Activated CD8-positive, alpha-beta memory T cell treated with anti-CD3 and anti-CD28 coated beads, Interleukin-2, amount 10 ng/mL, durations not matched to agents 7 days and 5 days (primary cell): ENCODE data around the gene CDHR4. TPM values are rescaled to one million over a fixed set of nuclear protein-coding genes. Genes with fewer than 3 reads are reported as not detected.
A peak's percentile ranks its signal among the peaks of the same experiment; 100 is the strongest.
"Not testable (repeated sequence)": the region's sequence is repeated elsewhere in the genome, so short reads cannot be mapped to it uniquely, and the experiment has no call there.

Experiments used
- ATAC-seq: fragments of 150-1000 bp; cut with Tn5 transposase; one replicate; pipeline ENCODE4 v1.10.0; 2021; ENCODE audit warnings: moderate library complexity
- CTCF ChIA-PET: fragments of 350-600 bp; sonication (Branson Sonifier 250); formaldehyde crosslinking; loops from one replicate; lab custom pipeline; 2021; ENCODE audit warnings: antibody characterized with exemption; lab: Charles Lee
- DNase-seq: peaks from one replicate; pipeline ENCODE4 v3.0.0-alpha.2; 2020
- H3K27ac Mint-ChIP-seq: one replicate; pipeline ENCODE4 v1.8.0; 2021; ENCODE audit warnings: mild to moderate bottlenecking, mixed read lengths
- H3K27me3 Mint-ChIP-seq: one replicate; pipeline ENCODE4 v1.8.0; 2021; ENCODE audit warnings: mixed read lengths
- H3K36me3 Mint-ChIP-seq: one replicate; pipeline ENCODE4 v1.8.0; 2021; ENCODE audit warnings: mild to moderate bottlenecking, mixed read lengths
- H3K4me1 Mint-ChIP-seq: one replicate; pipeline ENCODE4 v1.8.0; 2021; ENCODE audit warnings: mixed read lengths
- H3K4me3 Mint-ChIP-seq: one replicate; pipeline ENCODE4 v1.8.0; 2021; ENCODE audit warnings: mild to moderate bottlenecking, moderate library complexity, mixed read lengths
- H3K9me3 Mint-ChIP-seq: one replicate; pipeline ENCODE4 v1.8.0; 2022; ENCODE audit warnings: low read depth, mixed read lengths
- total RNA-seq, 2 experiments: library from RNA; stranded (reverse); gene quantifications; one replicate each; pipeline ENCODE4 v1.2.3, GENCODE V29; 2021

Gene CDHR4
- total RNA-seq, 2 experiments from 2014 or later = 0.16 TPM; not detected in 1

DNA sequence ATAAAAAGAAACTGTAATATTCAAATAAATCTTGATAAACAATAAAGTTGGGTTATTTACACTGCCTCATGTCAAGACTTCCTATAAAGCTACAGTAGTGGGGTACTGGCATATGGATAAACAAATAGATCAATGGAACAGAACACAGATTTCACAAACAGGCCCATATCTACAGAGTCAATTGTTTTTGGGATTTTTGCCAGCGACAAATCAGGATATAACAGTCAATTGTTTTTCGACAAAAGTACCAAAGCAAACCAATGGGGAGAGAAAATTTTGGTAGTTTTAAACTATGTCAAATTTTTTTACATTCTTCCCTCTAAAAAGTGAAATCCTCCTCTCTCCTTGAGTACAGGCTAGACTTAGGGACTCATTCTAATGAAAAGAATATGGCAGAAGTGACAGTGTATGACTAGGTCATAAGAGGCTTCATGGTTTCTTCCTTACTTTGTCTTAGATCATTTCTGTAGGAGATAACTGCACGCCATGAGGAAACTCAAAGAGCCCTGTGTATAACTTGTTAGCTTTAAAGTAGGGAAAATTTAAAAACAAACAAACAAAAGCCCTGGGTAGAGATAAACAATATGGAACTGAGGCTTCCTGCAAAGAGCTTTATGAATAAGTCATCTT, 30.3 kb downstream of the CDHR4 start:
- Mint-ChIP-seq H3K27me3 (no peaks in the 10 kb centered on the region), H3K4me1 (peaks cover 10% of the 10 kb centered on the region), H3K36me3 (peaks cover 14% of the 10 kb centered on the region), H3K9me3 (no peaks in the 10 kb centered on the region), H3K4me3 (no peak overlapping the region), H3K27ac (no peak overlapping the region)
- CTCF ChIA-PET = interaction anchor here (1.5 to 1.6 kb wide), 2 partner anchors 33 to 51 kb away, joined by 4 to 5 read pairs; no protein-coding TSS in a partner anchor
- no peak for ATAC-seq
- no peak for DNase-seq

DNA sequence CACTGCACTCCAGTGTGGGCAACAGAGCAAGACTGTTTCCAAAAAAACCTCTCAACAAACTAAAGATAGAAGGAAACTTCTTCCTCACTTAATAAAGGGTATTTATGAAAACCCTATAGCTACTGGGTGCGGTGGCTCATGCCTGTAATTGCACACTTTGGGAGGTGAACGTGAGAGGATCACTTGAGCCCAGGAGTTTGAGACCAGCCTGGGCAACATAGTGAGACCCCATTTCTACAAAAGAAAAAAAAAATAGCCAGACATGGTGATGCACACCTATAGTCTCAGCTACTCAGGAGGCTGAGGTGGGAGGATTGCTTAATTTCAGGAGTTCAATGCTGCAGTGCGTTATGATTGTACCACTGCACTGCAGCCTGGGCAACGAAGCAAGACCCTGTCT, 35.7 kb downstream of the CDHR4 start:
- peaks cover 8% of the 10 kb centered on the region for H3K36me3 Mint-ChIP-seq
- no peak overlapping the region for H3K27ac Mint-ChIP-seq
- CTCF ChIA-PET = no interaction called here
- H3K9me3 Mint-ChIP-seq = no peaks in the 10 kb centered on the region
- H3K4me3 Mint-ChIP-seq = no peak overlapping the region
- H3K4me1 Mint-ChIP-seq = peaks cover 2% of the 10 kb centered on the region
- DNase-seq (no peak), ATAC-seq (no peak)
- no peaks in the 10 kb centered on the region for H3K27me3 Mint-ChIP-seq

DNA sequence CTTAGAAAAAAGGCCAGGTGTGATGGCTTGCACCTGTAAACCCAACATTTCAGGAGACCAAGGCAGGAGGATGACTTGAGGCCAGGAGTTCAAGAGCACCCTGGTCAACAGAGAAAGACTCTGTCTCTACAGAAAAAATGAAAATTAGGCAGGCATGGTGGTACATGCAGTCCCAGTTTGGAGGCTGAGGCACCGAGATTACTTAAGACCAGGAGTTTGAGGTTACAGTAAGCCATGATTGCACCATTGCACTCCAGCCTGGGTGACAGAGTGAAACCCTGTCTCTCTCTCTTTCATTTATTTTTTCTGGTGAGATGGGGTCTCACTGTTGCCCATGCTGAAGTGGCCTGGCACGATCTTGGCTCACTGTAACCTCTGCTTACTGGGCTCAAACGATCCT, 38.0 kb downstream of the CDHR4 start:
- H3K27me3 Mint-ChIP-seq = no peaks in the 10 kb centered on the region
- no peak overlapping the region for H3K27ac Mint-ChIP-seq
- DNase-seq (no peak), ATAC-seq (no peak)
- CTCF ChIA-PET = no interaction called here
- H3K4me1 Mint-ChIP-seq = peaks cover 2% of the 10 kb centered on the region
- H3K9me3 Mint-ChIP-seq = no peaks in the 10 kb centered on the region
- peaks cover 5% of the 10 kb centered on the region for H3K36me3 Mint-ChIP-seq
- no peak overlapping the region for H3K4me3 Mint-ChIP-seq

DNA sequence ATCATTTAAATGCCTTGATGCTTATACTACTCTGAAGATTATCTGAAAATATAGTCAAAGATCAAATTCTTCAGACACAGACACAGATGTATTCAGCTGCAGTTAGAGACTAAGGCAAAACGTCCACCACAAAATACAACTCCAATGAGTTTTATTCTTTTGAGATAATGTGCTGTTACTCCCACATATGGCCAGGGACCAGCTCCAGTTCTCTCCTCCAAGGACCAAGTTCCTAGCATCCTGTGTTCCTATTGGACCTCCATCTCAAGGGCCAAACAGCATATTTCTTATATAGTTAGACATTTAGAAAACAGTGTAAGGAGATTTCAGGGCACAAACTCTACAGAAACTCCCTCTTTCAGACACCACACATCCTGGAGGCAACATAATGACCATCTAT, 40.4 kb downstream of the CDHR4 start:
- Mint-ChIP-seq H3K4me3 (no peak overlapping the region), H3K27ac (no peak overlapping the region), H3K27me3 (no peaks in the 10 kb centered on the region), H3K36me3 (peaks cover 2% of the 10 kb centered on the region), H3K4me1 (peaks cover under 1% of the 10 kb centered on the region), H3K9me3 (no peaks in the 10 kb centered on the region)
- ATAC-seq = no peak
- DNase-seq = no peak
- CTCF ChIA-PET = no interaction called here

DNA sequence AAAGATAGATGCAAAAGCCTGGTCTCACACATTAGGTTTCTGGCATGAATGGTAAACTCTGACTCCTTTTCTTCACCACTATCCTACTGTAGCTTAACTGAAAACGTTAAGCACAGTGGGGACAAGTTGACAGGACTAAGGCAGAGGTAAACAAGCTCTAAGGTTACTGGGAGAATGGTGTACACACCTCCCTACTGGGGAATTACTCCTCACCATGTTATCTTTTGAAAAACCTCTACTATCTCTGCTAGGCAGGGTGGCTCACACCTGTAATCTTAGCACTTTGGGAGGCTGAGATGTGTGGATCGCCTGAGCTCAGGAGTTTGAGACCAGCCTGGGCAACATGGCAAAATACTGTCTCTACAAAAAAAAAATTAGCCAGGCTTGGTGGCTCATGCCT, 42.5 kb downstream of the CDHR4 start:
- no peak overlapping the region for H3K4me3 Mint-ChIP-seq

DNA sequence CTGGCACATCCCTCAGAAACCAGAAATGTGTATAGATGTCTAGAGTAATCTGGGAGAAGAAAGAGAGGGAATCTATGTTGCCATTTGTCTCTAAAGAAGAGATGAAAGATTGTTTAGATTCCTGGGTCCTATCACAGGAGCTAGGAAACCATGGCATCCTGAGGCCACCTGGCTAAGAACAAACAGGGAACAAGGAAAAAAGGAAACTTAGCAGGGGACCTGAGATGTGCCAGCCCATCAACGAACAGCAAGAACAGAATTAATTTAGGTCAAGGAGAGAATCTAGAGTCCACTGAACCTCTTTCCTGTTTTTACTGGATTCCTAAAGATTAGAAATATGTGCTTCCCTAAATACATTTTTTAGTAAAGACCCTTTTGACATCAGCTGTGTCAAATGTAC, 43.6 kb downstream of the CDHR4 start:
- ATAC-seq (no peak), DNase-seq (no peak)
- Mint-ChIP-seq H3K9me3 (no peaks in the 10 kb centered on the region), H3K27ac (no peak overlapping the region), H3K4me3 (no peak overlapping the region), H3K27me3 (no peaks in the 10 kb centered on the region), H3K36me3 (peaks cover 4% of the 10 kb centered on the region), H3K4me1 (peaks cover 5% of the 10 kb centered on the region)
- CTCF ChIA-PET = no interaction called here

More for the DNA sequence above, 42.5 kb downstream of the CDHR4 start:
- Mint-ChIP-seq H3K27me3 (no peaks in the 10 kb centered on the region), H3K36me3 (peaks cover 4% of the 10 kb centered on the region), H3K9me3 (no peaks in the 10 kb centered on the region), H3K27ac (no peak overlapping the region), H3K4me1 (peaks cover 5% of the 10 kb centered on the region)
- ATAC-seq = no peak
- CTCF ChIA-PET = interaction anchor here (1.5 to 1.6 kb wide), 3 partner anchors 53 to 85 kb away, joined by 4 to 5 read pairs (median 4); no protein-coding TSS in a partner anchor
- no peak for DNase-seq

DNA sequence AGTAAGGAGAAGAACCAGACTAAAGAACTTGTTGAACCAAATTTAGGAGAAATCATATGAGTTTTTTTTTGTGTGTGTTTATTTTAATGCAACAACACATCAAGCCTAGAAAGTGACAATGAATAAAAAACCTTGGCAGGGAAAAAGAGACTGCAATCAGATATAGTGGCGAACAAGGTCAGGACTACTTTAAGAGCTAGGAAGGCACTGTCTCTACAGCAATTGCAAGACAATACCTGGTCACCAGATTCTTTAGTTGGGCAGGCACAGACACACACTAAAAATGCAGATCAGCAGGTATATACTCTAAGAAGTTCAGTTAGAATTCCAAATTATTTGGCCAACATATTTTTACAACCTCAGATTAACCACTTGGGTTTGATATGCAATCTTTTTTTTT, 45.1 kb downstream of the CDHR4 start:
- ATAC-seq = no peak
- CTCF ChIA-PET = no interaction called here
- Mint-ChIP-seq H3K36me3 (peaks cover 5% of the 10 kb centered on the region), H3K4me3 (no peak overlapping the region), H3K9me3 (no peaks in the 10 kb centered on the region), H3K27ac (no peak overlapping the region), H3K27me3 (no peaks in the 10 kb centered on the region), H3K4me1 (peaks cover 5% of the 10 kb centered on the region)
- no peak for DNase-seq

DNA sequence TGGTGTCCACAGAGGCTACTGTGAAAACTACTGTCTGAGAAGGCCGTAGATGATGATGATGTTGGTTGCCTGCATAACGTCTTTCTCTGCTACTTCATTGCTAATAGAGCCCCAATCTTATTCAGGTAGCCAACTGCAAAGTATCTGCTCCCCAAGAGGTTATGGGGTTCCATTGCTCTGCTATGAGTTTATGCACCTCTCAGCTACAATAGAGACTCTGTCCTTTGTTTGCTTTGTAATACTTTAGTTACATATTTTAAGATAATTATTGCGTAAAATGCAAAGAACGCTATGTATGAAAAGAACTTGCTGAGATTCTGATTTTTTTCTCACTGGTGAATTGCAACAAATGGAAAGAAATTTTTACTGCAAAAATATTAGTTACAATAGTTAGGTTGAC, 48.2 kb downstream of the CDHR4 start:
- ATAC-seq (no peak), DNase-seq (no peak)
- Mint-ChIP-seq H3K4me1 (peaks cover 5% of the 10 kb centered on the region), H3K36me3 (peaks cover 9% of the 10 kb centered on the region), H3K27ac (peak overlapping the region; percentile 61), H3K27me3 (no peaks in the 10 kb centered on the region), H3K4me3 (no peak overlapping the region), H3K9me3 (no peaks in the 10 kb centered on the region)
- CTCF ChIA-PET = no interaction called here

DNA sequence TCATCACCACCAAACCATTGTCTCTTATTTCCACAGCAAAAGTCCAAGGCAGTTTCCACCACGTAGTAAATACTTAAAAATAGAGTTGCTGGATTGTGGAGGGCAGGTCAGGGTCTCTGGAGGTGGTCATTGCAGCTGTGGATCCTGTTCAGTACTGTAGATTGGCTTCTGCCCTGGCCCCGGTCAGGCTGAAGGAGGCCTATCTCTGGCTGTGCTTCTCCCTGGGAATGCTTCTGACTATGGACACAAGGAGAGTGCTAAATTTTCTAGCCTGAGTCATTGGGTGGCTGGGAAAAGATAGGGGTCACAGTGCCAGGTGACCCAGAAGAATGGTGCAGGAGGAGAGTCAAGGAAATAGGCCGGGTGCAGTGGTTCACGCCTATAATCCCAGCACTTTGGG, 49.6 kb downstream of the CDHR4 start:
- DNase-seq = no peak
- Mint-ChIP-seq H3K4me1 (peaks cover 5% of the 10 kb centered on the region), H3K27me3 (no peaks in the 10 kb centered on the region), H3K4me3 (no peak overlapping the region), H3K36me3 (peaks cover 13% of the 10 kb centered on the region), H3K27ac (no peak overlapping the region), H3K9me3 (no peaks in the 10 kb centered on the region)
- ATAC-seq = no peak
- CTCF ChIA-PET = interaction anchor here (0.8 kb wide), 1 partner anchor 89 kb away, joined by 3 read pairs; no protein-coding TSS in a partner anchor

DNA sequence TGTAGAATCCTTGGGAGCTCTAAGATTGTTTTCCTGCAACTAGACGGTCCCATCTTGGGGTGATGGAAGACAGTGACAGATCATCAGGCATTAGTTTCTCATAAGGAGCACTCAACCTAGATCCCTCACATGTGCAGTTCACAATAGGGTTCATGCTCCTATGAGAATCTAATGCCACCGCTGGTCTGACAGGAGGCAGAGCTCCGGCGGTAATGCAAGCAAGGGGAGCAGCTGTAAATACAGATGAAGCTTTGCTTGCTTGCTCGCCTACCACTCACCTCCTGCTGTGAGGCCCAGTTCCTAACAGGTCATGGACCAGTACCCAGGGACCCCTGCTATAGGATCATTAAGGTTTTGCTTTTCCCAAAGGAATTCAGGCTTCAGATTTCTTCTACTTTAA, 50.8 kb downstream of the CDHR4 start:
- CTCF ChIA-PET, H3K4me3 Mint-ChIP-seq, H3K27ac Mint-ChIP-seq, H3K27me3 Mint-ChIP-seq, DNase-seq, H3K9me3 Mint-ChIP-seq, ATAC-seq, H3K4me1 Mint-ChIP-seq: not testable (repeated sequence)
- peaks cover 16% of the 10 kb centered on the region for H3K36me3 Mint-ChIP-seq

DNA sequence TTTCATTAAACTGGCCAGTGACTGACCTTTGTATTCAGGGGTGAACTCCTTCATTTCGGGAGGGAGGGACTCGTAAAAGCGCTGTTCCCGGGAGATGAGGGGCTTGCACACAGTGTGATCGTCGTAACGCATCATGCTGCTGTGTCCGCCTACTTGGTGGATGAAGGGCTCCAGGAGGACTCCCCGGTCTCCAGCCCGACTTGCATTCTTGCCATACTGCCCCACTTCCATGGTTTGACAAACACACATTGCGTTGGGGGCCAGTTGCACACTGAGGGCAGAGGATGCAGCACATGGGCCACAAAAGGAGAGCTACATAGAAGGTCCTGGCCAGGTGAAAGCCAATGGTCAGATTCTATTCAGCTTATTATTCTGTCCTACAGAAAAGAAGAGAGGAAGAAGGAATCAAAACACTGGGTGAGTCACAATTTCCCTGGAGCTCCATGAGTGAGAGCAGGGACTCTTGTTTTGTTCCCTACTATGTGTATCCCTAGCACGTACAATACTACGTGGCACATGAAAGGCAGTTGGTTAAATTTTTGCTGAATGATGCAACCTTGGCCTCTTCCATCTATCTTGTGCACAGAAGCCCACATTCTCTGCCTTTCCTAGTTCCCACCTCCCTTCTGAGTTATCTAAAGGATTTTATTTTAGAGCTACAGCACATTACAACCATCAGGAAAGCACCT, 51.7 kb downstream of the CDHR4 start:
- Mint-ChIP-seq H3K9me3 (no peaks in the 10 kb centered on the region), H3K27ac (no peak overlapping the region), H3K4me3 (no peak overlapping the region), H3K27me3 (no peaks in the 10 kb centered on the region), H3K4me1 (no peaks in the 10 kb centered on the region), H3K36me3 (peaks cover 13% of the 10 kb centered on the region)
- CTCF ChIA-PET = no interaction called here
- ATAC-seq (no peak), DNase-seq (no peak)

DNA sequence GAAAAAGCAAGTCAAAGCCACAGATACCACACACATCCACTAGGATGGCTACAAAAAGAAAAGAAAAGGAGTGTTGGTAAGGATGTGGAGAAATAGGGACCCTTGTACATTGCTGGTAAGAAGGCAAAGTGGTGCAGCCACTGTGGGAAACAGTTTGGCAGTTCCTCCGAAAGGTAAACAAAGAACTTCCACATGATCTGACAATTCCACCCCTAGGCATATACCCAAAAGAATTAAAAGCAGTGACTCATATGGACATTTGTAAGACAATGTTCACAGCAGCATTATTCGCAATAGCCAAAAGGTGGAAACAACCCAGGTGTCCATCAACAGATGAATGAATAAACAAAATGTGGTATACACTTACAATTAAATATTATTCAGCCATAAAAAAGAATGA, 53.7 kb downstream of the CDHR4 start:
- no peak overlapping the region for H3K27ac Mint-ChIP-seq

More for the DNA sequence above, 53.7 kb downstream of the CDHR4 start:
- Mint-ChIP-seq H3K9me3 (no peaks in the 10 kb centered on the region), H3K4me3 (no peak overlapping the region), H3K4me1 (no peaks in the 10 kb centered on the region), H3K36me3 (peaks cover 13% of the 10 kb centered on the region), H3K27me3 (no peaks in the 10 kb centered on the region)
- no peak for ATAC-seq
- CTCF ChIA-PET = no interaction called here
- no peak for DNase-seq
